Cardiac muscle cell (in vitro differentiated cells and primary cell): ENCODE results near the gene TTLL6. TPM values are rescaled to one million over a fixed set of nuclear protein-coding genes. Genes with fewer than 3 reads are reported as not detected.
A peak's percentile ranks its signal among the peaks of the same experiment; 100 is the strongest.
"Not testable (repeated sequence)": the region's sequence is repeated elsewhere in the genome, so short reads cannot be mapped to it uniquely, and the experiment has no call there.

ENCODE experiments used
- DNase-seq, 2 donors: peaks; one replicate each; pipeline versions ENCODE4 v3.0.0 to v3.0.0-alpha.2; 2010 to 2017; ENCODE audit warnings: low read depth in 1 of 2, low spot score in 1 of 2
- H3K27ac ChIP-seq: fragments of 200-600 bp; sonication (generic); 2 replicates; pipeline ENCODE4 v1.5.1; 2016
- H3K27me3 ChIP-seq: fragments of 200-600 bp; sonication (generic); 2 replicates; pipeline ENCODE4 v1.6.0; 2016; ENCODE audit warnings: control low read depth
- H3K36me3 ChIP-seq: fragments of 200-600 bp; sonication (generic); 2 replicates; pipeline ENCODE4 v1.5.1; 2016; ENCODE audit warnings: control low read depth
- H3K4me1 ChIP-seq: fragments of 200-600 bp; sonication (generic); 2 replicates; pipeline ENCODE4 v1.8.1; 2017; ENCODE audit warnings: low read depth, mild to moderate bottlenecking, mixed run types
- H3K4me3 ChIP-seq: fragments of 200-600 bp; sonication (generic); 2 replicates; pipeline ENCODE4 v1.5.1; 2016; ENCODE audit warnings: mild to moderate bottlenecking
- H3K9me3 ChIP-seq: fragments of 200-600 bp; sonication (generic); 2 replicates; pipeline ENCODE4 v1.5.1; 2017; ENCODE audit warnings: low read depth, mild to moderate bottlenecking, control low read depth
- polyA plus RNA-seq: library from polyadenylated mRNA; unstranded; fragments of >200 nt; fragmentation: Nextera tagmentation; extraction: Ambion mirVana; gene quantifications from 2 replicates; pipeline ENCODE4 v1.2.1, GENCODE V29; 2016
- total RNA-seq: library from RNA; depleted of rRNA; stranded (reverse); fragments of >200 nt; gene quantifications from 2 replicates; pipeline ENCODE4 v1.2.3, GENCODE V29; 2016
- TF ChIP-seq, protein P1 (sequence below): IDR thresholded peaks from 2 replicates; pipeline ENCODE4 v1.5.1; 2012; ENCODE audit warnings: low read depth, mild to moderate bottlenecking, low read length

TTLL6 gene
- total and polyA plus RNA-seq, 2 experiments from 2014 or later, result 0.03 TPM; not detected in 1

DNA sequence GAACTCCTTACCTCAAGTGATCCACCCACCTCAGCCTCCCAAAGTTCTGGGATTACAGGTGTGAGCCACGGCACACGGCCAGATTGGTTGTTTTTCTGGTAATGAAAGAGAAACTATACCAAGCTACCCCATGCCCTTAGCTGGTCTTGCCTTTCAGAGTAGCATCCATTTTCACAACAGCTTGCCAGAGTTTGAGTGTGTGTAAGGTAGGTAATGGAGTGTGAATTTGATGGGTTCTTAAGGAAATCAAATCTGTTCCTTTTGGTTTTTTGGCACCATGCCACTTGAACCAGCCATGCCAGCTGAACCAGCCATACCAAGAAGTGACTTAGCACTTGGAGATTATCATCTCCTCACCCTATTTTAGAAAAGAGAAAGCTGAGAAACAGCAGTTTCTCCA is 18.9 kb upstream of the TTLL6 start:
- Histone ChIP-seq H3K27ac (no peak overlapping the region), H3K4me1 (peaks cover 13% of the 10 kb centered on the region), H3K36me3 (no peaks in the 10 kb centered on the region), H3K27me3 (no peaks in the 10 kb centered on the region), H3K9me3 (no peaks in the 10 kb centered on the region), H3K4me3 (no peak overlapping the region)
- DNase-seq, result no peak
- TF ChIP-seq, protein P1, sequence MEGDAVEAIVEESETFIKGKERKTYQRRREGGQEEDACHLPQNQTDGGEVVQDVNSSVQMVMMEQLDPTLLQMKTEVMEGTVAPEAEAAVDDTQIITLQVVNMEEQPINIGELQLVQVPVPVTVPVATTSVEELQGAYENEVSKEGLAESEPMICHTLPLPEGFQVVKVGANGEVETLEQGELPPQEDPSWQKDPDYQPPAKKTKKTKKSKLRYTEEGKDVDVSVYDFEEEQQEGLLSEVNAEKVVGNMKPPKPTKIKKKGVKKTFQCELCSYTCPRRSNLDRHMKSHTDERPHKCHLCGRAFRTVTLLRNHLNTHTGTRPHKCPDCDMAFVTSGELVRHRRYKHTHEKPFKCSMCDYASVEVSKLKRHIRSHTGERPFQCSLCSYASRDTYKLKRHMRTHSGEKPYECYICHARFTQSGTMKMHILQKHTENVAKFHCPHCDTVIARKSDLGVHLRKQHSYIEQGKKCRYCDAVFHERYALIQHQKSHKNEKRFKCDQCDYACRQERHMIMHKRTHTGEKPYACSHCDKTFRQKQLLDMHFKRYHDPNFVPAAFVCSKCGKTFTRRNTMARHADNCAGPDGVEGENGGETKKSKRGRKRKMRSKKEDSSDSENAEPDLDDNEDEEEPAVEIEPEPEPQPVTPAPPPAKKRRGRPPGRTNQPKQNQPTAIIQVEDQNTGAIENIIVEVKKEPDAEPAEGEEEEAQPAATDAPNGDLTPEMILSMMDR, result no peak

DNA sequence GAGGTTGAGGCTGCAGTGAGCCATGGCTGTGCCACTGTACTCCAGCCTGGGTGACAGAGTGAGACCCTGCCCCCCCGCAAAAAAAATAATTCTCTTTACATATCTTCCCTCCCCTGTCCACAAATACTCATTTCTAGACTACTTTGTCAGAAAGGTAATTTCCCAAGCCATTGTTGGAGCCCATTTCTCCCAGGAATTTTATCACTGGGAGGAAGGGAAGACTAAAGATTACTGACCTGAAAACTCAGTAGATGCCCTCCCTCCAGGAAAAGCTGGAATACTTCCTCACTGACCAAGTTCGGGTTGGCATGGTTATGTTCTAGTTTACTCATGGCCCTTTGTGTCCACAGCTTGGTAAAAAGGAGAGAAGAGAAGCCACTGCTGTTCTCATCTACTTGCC is 17.9 kb upstream of the TTLL6 start:
- Histone ChIP-seq H3K36me3 (no peaks in the 10 kb centered on the region), H3K9me3 (no peaks in the 10 kb centered on the region), H3K27ac (no peak overlapping the region), H3K27me3 (no peaks in the 10 kb centered on the region), H3K4me3 (no peak overlapping the region), H3K4me1 (peaks cover 7% of the 10 kb centered on the region)
- TF ChIP-seq, protein P1, result no peak
- no peak for DNase-seq

DNA sequence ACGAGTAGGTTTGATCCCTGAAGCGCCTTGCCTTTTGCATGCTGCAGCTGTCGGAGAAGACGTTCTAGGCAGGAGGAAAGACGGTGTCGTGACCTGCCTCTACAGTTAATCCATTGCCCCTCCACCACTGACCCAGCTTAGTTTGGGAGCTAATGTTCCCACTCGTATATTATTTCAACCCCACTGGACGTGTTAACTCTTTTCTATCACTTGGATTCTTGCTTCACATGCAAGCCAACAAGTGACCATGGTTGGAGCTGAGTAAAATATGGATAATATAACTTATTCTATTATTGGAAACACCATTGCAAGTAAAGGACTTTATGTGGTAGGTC is 14.5 kb upstream of the TTLL6 start:
- H3K9me3 ChIP-seq, result no peaks in the 10 kb centered on the region
- DNase-seq, result no peak
- TF ChIP-seq, protein P1, result no peak
- H3K27me3 ChIP-seq, result no peaks in the 10 kb centered on the region
- peak overlapping the region; percentile 58 for H3K4me3 ChIP-seq
- no peak overlapping the region for H3K27ac ChIP-seq
- peaks cover 7% of the 10 kb centered on the region for H3K4me1 ChIP-seq
- H3K36me3 ChIP-seq, result no peaks in the 10 kb centered on the region

DNA sequence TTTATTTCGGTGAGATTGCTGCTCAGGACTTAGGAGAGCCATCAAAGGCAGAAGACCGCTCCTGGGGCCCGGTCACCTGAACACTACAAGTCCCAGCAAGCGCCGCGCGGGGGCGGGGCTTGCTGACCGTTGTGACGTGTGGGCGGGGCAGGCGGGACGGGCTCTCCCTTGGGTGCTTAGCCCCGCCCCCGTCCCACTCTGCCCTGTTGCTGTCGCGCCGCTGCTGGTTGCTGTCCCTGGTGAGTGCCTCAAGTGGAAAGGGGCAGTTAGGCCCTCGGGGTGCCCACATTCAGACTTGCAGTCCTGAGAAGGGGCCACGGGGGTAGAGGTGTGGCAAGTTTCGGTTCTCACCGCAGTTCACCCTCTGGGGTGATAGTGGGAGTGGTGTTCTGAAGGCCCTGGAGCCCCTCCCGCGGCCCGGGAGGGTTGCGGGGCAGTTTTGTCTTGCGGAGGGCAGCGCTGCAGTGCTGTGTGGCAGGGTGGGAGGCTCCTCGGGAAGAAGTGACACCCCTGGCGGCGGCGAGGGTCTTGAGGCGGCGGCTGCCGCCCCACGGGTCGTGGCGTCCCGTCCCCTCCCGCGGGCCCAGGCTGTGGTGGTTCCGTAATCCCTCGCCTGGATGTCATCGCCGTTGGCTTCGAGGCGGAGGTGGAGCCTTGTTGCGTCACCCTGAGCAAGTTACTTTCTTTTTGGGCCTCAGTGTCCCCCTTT is 14.0 kb upstream of the TTLL6 start, which contains the start of gene CALCOCO2:
CALCOCO2 (plus strand) TSS at position 196 of the 709 bp plus-strand sequence. CDS start 10,673 bp downstream, outside the sequence.
- Histone ChIP-seq H3K27ac (peak within 1 kb of the TSS; percentile 3), H3K9me3 (no peaks in the 10 kb centered on the region), H3K36me3 (no peaks in the 10 kb centered on the region), H3K27me3 (no peaks in the 10 kb centered on the region), H3K4me1 (peaks cover 7% of the 10 kb centered on the region), H3K4me3 (peak within 1 kb of the TSS; percentile 58)
- TF ChIP-seq, protein P1, result no peak
- DNase-seq, result peak; percentile 94 to 97

DNA sequence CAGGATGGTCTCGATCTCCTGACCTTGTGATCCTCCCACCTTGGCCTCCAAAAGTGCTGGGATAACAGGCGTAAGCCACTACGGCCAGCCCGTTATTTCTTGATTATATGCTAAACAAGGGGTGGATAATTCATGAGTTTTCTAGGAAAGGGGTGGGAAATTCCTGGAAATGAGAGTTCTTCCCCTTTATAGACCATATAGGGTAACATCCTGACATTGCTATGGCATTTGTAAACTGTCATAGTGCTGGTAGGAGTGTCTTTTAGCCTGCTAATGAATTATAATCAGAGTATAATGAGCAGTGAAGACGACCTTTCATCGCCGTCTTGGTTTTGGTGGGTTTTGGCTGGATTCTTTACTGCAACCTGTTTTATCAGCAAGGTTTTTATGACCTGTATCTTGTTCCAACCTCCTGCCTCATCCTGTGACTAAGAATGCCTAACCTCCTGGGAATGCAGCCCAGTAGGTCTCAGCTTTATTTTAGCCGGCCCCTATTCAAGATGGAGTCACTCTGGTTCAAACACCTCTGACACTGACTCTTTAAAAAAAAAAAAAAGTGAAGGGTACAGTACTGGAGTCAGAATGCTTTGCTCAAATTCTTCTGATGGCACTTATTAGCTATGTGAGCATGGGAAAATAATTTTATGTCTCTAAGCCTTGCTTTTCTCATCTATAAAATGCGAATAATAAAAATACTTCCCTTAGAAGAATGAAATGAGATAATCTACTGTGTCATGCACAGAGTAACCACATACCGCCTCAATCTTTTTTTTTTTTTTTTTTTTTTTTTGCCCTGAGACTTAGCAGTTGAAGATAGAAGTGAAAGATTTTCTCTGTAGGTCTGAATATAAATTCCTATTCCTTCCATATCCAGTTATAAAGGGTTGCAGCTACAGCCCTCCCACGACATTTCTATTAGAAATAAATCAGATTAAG is 8.7 kb upstream of the TTLL6 start:
- TF ChIP-seq, protein P1, result no peak
- Histone ChIP-seq H3K4me3 (no peak overlapping the region), H3K4me1 (no peaks in the 10 kb centered on the region), H3K36me3 (no peaks in the 10 kb centered on the region), H3K27me3 (no peaks in the 10 kb centered on the region), H3K27ac (no peak overlapping the region), H3K9me3 (no peaks in the 10 kb centered on the region)
- DNase-seq, result no peak

DNA sequence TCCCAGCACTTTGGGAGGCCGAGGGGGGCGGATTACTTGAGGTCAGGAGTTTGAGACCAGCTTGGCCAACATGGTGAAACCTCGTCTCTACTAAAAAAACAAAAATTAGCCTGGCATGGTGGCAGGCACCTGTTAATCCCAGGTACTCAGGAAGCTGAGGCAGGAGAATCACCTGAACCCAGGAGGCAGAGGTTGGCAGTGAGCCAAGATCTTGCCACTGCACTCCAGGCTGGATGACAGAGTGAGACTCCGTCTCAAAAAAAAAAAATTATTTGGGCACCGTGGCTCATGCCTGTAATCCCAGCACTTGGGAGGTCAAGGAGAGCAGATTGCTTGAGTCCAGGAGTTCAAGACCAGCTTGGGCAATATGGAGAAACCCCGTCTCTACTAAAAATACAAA is 3.9 kb upstream of the TTLL6 start:
- H3K36me3 ChIP-seq, H3K4me1 ChIP-seq, H3K27ac ChIP-seq, DNase-seq, H3K4me3 ChIP-seq, H3K9me3 ChIP-seq: not testable (repeated sequence)
- peaks cover 10% of the 10 kb centered on the region for H3K27me3 ChIP-seq
